ENCODE data around the gene RINT1.
"Not testable (repeated sequence)": the region's sequence is repeated elsewhere in the genome, so short reads cannot be mapped to it uniquely, and the experiment has no call there.

The RINT1 gene

GRCh38 chr7:105527737-105528136 lies 4.3 kb upstream of the RINT1 start:
- DNase-seq (ENCODE audit: low read depth, low spot score); H3K4me3 ChIP-seq (ENCODE audit: low read length): not testable (repeated sequence)

DNA sequence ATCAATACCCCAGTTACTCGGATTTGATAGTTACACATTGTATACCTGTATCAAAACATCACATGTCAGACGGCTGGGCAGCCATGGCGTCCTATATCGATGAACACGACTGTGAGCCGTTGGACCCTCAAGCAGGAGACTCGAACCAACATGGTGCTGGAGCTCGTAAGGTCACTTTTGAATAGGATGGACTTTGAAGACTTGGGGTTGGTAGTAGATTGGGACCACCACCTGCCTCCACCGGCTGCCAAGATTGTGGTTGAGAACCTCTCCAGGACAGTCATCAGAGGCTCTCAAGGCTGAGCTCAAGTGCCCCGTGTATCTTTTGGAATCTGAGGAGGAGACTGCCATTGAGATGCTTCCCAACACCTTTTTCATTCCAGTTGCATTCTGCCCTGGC lies 1.9 kb upstream of the RINT1 start:
- no peak overlapping the region for H3K4me3 ChIP-seq (ENCODE audit: low read length)
- DNase-seq (ENCODE audit: low read depth, low spot score) = no peak

DNA sequence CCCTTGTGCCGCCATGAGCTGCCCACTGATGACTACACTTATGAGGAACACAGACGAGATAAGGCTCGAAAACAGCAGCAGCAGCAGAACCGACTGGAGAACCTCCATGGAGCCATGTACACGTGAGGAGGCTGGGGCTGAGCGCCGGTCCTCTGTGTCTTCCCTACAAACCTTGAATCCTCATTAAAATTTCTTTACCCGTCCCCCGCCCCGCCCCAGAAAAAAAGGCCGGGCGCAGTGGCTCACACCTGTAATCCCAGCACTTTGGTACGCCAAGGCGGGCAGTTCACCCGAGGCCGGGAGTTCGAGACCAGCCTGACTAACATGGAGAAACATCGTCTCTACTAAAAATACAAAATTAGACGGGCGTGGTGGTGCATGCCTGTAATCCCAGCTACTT lies 1.5 kb upstream of the RINT1 start:
- H3K4me3 ChIP-seq (ENCODE audit: low read length) = no peak overlapping the region
- no peak for DNase-seq (ENCODE audit: low read depth, low spot score)

DNA sequence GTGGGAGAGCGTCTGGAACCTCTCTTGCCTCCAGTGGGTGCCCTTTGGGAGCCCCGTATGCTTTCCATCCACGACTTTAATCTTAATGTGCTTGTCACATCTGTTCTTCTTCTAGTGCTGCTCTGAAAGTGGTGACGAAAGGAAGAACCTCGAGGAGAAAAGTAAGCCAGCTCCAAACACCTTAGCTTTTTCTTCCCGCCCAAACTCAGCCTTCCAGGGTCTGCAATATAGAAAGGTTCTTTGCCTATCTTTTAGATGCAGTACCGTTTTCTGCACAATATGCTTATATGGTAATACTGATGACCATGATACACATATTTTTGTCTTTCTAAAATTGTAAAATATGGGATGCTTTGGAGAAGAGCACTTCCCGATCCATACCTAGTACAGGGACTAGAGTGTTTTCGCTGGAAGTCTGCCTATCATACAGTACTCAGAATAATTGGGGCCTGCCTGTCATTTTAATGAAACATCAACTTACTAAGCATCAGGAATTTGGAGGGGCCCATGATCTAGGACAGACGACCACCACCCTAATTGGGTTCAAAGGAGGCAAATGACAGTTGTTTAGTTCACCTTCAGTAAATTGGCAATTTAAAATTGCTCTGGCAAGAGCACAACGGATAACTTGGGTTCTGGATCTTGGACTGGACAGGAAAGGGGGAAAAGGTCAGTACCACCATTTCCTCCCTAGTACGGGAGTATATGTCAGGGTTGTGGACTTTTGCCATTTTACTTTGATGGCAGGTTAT lies 884 bp downstream of the RINT1 start:
- peak overlapping the region; percentile 91 for H3K4me3 ChIP-seq (ENCODE audit: low read length)
- no peak for DNase-seq (ENCODE audit: low read depth, low spot score)

DNA sequence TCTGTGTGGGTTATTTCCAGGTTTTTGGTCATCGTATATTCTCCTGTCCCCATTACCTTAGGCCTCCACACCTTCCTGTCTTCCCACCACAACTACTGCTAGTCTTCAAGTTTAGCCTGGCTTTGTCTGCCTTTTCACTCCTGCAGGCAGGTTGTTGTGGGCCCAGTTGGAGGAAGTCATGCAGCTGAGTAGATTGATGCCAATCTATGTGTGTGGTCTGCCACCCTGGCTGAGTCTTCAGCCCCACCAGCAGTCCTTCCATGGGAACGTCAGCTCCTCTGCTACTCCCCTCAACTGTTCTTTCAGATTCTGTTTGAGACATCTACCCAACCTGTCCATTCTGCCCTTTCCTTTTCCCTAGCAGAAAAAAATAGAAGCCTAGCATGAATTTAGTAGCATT lies 6.3 kb downstream of the RINT1 start:
- no peak for DNase-seq (ENCODE audit: low read depth, low spot score)
- H3K4me3 ChIP-seq (ENCODE audit: low read length) = no peak overlapping the region

DNA sequence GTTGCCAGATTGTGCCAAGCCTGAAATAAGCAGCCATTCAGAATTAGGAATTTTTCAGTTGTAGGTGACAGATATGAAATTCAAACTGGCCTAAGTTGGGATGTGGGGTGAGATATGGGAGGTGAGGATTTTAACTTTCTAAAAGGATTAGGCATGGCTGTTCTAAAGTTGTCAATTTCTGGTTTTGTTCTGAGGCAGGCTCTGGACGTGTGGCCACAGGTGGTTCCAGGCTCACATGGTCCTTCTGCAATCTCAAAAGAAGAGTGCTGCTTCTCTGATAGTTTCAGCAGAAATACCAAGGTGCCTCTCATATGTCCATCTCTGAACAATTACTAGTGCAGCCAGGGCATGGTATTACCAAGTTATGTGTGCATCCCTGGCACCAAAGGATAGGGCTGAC lies 27.9 kb downstream of the RINT1 start:
- DNase-seq (ENCODE audit: low read depth, low spot score) = no peak

GRCh38 chr7:105565190-105565589 lies 33.2 kb downstream of the RINT1 start:
- H3K4me3 ChIP-seq (ENCODE audit: low read length) = no peak overlapping the region
- no peak for DNase-seq (ENCODE audit: low read depth, low spot score)

More for the DNA sequence above, 27.9 kb downstream of the RINT1 start:
- H3K4me3 ChIP-seq (ENCODE audit: low read length) = no peak overlapping the region

- no peak for DNase-seq (ENCODE audit: low read depth, low spot score)
These were observed 35.0 kb downstream of the RINT1 start for GRCh38 chr7:105567024-105567423.

DNA sequence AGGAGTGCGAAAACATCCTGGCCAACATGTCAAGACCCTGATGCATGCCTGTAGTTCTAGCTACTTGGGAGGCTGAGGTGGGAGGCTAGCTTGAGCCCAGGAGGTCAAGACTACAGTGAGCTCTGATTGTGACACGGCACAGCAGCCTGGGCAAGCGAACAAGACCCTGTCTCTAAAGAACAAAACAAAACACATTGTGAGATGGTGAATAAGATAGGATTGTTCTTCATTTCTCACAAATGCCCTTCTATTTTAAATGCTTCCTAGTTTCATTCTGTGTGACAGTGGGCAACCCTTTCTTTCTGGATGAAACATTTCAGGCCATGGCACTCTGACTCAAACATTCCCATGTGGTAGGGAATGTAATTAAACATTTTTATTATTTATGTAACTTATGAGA lies 35.8 kb downstream of the RINT1 start:
- no peak for DNase-seq (ENCODE audit: low read depth, low spot score)
- H3K4me3 ChIP-seq (ENCODE audit: low read length) = no peak overlapping the region

More at GRCh38 chr7:105567024-105567423, 35.0 kb downstream of the RINT1 start:
- H3K4me3 ChIP-seq (ENCODE audit: low read length) = no peak overlapping the region

DNA sequence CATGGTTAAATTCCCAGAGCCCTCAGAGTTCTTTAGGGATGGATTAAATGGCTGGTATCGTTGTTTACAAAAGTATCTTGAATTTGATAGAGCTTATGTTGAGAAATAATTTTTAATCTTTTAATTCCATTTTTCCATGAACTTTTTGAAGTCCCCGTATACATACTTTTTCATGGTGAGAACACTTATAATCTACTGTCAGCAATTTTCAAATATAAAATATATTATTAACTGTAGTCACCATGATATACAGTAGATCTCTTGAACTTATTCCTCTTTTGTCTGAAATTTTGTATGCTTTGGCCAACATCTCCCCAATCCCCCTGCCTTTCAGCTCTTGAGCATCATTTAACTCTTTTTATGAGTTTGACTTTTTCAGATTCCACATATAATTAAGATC lies 39.9 kb downstream of the RINT1 start:
- DNase-seq (ENCODE audit: low read depth, low spot score) = no peak
- no peak overlapping the region for H3K4me3 ChIP-seq (ENCODE audit: low read length)

- no peak for DNase-seq (ENCODE audit: low read depth, low spot score)
These were observed 45.2 kb downstream of the RINT1 start for GRCh38 chr7:105577251-105577650.

GRCh38 chr7:105578496-105578895 lies 46.5 kb downstream of the RINT1 start:
- no peak for DNase-seq (ENCODE audit: low read depth, low spot score)
- no peak overlapping the region for H3K4me3 ChIP-seq (ENCODE audit: low read length)

More at GRCh38 chr7:105577251-105577650, 45.2 kb downstream of the RINT1 start:
- no peak overlapping the region for H3K4me3 ChIP-seq (ENCODE audit: low read length)

- H3K4me3 ChIP-seq (ENCODE audit: low read length) = no peak overlapping the region
These were observed 48.2 kb downstream of the RINT1 start for GRCh38 chr7:105580022-105580740.

DNA sequence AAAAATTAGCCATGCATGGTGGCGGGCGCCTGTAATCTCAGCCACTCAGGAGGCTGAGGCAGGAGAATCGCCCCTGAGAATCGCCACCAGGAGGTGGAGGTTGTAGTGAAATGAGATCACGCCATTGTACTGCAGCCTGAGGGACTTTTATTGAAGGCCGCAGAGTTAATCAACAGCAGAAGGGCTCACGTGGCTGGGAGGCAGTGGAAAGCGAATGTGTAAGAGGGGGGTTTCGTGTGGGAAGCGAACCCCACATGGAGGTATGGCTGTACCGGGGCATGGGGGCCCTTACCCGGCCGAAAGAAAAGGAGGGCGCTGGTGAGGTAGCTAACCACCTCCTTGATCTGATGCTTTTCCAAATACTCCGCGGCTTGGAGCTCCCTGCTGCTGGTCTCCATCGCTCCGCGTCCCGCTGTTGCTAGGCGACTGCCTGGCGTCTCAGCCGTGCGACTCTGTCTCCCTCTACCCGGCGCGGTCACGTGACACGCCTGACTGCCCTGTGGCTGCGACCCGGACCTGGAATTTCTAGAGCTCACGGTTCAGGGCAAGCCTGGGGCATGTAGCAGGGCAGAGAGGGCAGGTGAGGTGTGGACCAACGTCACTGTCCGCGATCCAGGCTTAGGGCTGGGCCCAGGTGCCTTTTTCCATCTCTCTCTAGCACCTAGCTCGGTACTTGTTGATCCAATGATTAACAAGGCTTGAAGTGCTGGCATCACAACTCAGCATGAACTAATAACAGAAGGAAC lies 49.2 kb downstream of the RINT1 start, which contains the start of gene EFCAB10:
Gene EFCAB10 (minus strand): TSS at position 428 of the 746 bp plus-strand sequence. CDS start 30 bp downstream, at position 398.
- no peak for DNase-seq (ENCODE audit: low read depth, low spot score)
- no peak within 1 kb of the TSS for H3K4me3 ChIP-seq (ENCODE audit: low read length)

More at GRCh38 chr7:105580022-105580740, 48.2 kb downstream of the RINT1 start:
- no peak for DNase-seq (ENCODE audit: low read depth, low spot score)

- no peak for DNase-seq (ENCODE audit: low read depth, low spot score)
- no peak overlapping the region for H3K4me3 ChIP-seq (ENCODE audit: low read length)
These were observed 51.1 kb downstream of the RINT1 start for GRCh38 chr7:105583061-105583460.

DNA sequence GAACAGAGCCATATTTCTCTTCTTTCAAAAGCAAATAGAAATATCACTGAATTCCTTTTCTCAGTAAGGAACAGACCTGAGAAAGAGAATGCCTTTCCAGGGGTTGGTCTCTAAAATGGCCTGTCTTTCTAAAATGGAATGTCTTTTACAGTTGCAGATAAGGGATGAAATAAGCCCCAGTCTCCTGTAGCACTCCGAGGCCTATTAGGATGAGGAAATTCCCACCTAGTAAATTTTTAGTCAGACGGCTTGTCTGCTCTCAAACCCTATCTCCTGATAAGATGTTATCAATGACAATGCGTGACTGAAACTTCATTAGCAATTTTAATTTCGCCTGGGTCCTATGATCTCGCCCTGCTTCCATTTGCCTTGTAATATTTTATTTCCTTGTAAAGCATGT lies 52.2 kb downstream of the RINT1 start:
- no peak overlapping the region for H3K4me3 ChIP-seq (ENCODE audit: low read length)
- no peak for DNase-seq (ENCODE audit: low read depth, low spot score)

- H3K4me3 ChIP-seq (ENCODE audit: low read length) = no peak overlapping the region
- DNase-seq (ENCODE audit: low read depth, low spot score) = no peak
These were observed 54.0 kb downstream of the RINT1 start for GRCh38 chr7:105585850-105586500.

DNA sequence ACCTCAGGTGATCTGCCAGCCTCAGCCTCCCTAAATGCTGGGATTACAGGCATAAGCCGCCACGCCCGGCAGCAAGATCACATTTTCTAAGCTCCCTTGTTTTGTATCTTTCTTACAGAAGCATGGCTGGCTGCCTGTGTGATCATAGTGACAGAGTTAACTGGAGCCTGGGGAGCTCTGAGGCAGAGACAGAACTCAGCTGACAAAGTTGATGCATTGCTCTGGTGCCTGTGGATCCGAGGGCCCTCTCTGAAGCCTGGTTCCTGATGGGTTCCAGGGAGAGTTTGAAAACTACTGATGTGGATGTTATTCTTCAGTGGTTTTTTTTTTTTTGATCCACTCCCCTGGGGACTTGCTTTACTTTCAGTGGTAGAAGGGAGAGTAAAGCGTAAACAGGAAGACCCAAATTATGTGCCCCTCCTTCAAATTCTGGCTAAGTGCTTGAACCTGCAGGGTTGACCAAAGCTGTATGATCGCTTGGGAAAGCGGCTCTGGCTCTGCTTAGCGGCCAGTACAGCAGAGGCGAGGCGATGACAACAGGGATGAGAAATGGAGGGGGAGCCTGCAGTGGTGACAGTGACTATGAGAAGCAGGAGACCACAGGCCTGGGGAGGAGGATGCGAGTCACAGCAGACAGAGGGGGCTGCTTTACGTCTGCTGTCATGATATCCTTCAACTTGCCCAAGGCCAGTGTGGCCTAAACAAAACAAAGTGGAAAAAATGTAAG lies 56.1 kb downstream of the RINT1 start:
- no peak for DNase-seq (ENCODE audit: low read depth, low spot score)
- no peak overlapping the region for H3K4me3 ChIP-seq (ENCODE audit: low read length)

All from Jurkat, Clone E6-1 (cell line).